ENCODE measurements around the gene SP9. TPM values are rescaled to one million over a fixed set of nuclear protein-coding genes. Genes with fewer than 3 reads are reported as not detected.

The SP9 gene
- total RNA-seq, 2 experiments from 2014 or later, result not detected

DNA sequence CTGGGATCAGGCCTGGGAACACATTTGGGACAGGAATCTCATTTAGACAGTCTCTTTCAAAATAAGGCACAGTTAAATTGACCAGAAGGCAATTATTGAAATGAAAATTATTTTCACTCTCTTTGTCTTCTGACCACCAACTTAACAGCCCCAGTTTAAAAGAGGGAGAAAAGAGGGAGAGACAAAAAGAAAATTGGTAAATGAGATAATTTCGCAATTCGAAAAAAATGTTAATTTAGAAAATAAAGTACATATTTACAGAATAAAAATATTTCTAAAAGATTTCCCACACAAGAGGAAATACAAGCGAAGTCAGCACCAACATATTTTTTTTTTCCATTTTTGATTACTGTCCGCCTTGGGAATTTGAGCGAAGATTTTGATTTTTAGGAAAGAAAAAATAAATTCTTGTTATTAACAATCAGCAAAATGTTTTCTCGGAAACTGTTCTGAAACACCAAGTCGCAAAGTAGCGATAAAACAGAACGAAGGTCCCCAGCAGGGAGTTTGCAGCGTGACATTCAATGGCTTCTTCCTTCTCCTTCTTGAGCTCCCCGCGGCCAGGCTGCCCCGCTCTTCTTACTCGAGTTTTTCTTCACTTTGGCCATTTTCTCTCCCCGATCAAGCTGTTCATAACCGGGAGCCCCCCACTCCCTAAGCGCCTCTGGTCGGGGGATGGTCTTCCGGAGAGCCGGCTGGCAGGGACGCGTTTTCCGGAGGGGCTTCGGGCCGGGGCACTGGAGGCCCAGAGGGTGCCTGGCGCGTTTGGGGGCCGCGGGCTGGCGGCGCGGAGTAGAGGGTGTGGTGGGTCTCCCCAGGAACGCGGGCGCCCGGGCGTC lies 5.0 kb downstream of the SP9 start:
- Histone ChIP-seq H2AFZ (ENCODE audit: low read length) (no peak overlapping the region), H3K79me2 (ENCODE audit: insufficient read depth, low read depth, low read length) (no peaks in the 10 kb centered on the region), H3K4me3 (ENCODE audit: low read depth, low read length, poor library complexity, severe bottlenecking) (no peak overlapping the region), H4K20me1 (ENCODE audit: insufficient read depth, low read length) (no peaks in the 10 kb centered on the region), H3K9me2 (ENCODE audit: insufficient read depth, low read length) (no peaks in the 10 kb centered on the region), H3K4me1 (ENCODE audit: insufficient read depth, low read length, poor library complexity, severe bottlenecking) (peaks cover 22% of the 10 kb centered on the region), H3K9me3 (ENCODE audit: low read length) (no peaks in the 10 kb centered on the region), H3K27ac (ENCODE audit: low read depth, low read length, poor library complexity, severe bottlenecking) (no peak overlapping the region), H3K4me2 (ENCODE audit: low read length) (no peak overlapping the region), H3K36me3 (ENCODE audit: insufficient read depth, low read length) (no peaks in the 10 kb centered on the region)
- CTCF ChIA-PET (ENCODE audit: unreplicated experiment), result no interaction called here
- POLR2A ChIA-PET, result interaction anchor here (0.6 kb wide), 2 partner anchors 937 to 1047 kb away, joined by 3 read pairs; no protein-coding TSS in a partner anchor
- no peak for DNase-seq (ENCODE audit: low spot score)
- BruUV-seq (replicated peaks), result no TSS peak
- intact Hi-C loops (cut with micrococcal nuclease; ENCODE audit: unreplicated experiment), result loop anchor here (5.0 to 10.0 kb wide), 5 partner anchors 265 to 1312 kb away; no protein-coding TSS in a partner anchor
- peak; percentile 77; the same call in 1 of the 2 replicates for TF ChIP-seq EZH2phosphoT487 (IDR thresholded peaks at IDR 0.05; ENCODE audit: borderline replicate concordance, low read depth, low read length)
- TF ChIP-seq, protein P1, sequence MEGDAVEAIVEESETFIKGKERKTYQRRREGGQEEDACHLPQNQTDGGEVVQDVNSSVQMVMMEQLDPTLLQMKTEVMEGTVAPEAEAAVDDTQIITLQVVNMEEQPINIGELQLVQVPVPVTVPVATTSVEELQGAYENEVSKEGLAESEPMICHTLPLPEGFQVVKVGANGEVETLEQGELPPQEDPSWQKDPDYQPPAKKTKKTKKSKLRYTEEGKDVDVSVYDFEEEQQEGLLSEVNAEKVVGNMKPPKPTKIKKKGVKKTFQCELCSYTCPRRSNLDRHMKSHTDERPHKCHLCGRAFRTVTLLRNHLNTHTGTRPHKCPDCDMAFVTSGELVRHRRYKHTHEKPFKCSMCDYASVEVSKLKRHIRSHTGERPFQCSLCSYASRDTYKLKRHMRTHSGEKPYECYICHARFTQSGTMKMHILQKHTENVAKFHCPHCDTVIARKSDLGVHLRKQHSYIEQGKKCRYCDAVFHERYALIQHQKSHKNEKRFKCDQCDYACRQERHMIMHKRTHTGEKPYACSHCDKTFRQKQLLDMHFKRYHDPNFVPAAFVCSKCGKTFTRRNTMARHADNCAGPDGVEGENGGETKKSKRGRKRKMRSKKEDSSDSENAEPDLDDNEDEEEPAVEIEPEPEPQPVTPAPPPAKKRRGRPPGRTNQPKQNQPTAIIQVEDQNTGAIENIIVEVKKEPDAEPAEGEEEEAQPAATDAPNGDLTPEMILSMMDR (conservative IDR thresholded peaks at IDR 0.05; ENCODE audit: low read length), result no peak

GRCh38 chr2:174340400-174341292 lies 5.9 kb downstream of the SP9 start:
- intact Hi-C loops (cut with micrococcal nuclease; ENCODE audit: unreplicated experiment), result loop anchor here (1.0 to 10.0 kb wide), 6 partner anchors 182 to 1313 kb away; no protein-coding TSS in a partner anchor
- ChIA-PET POLR2A (interaction anchor here (0.6 to 1.0 kb wide), 4 partner anchors 42 to 1048 kb away, joined by 3 read pairs; partner anchors contain the start of gene SCRN3), CTCF (ENCODE audit: unreplicated experiment) (interaction anchor here (0.5 to 1.0 kb wide), 3 partner anchors 56 to 938 kb away, joined by 3 read pairs; partner anchors contain the start of gene OLA1)
- BruUV-seq (replicated peaks), result no TSS peak
- peaks cover 17% of the 10 kb centered on the region for H3K4me1 ChIP-seq (ENCODE audit: insufficient read depth, low read length, poor library complexity, severe bottlenecking)
- no peaks in the 10 kb centered on the region for H3K9me3 ChIP-seq (ENCODE audit: low read length)
- DNase-seq (ENCODE audit: low spot score), result no peak
- H2AFZ ChIP-seq (ENCODE audit: low read length), result no peak overlapping the region
- H3K36me3 ChIP-seq (ENCODE audit: insufficient read depth, low read length), result no peaks in the 10 kb centered on the region
- TF ChIP-seq, protein P1 (conservative IDR thresholded peaks at IDR 0.05; ENCODE audit: low read length), result no peak
- no peak for TF ChIP-seq EZH2phosphoT487 (IDR thresholded peaks at IDR 0.05; ENCODE audit: borderline replicate concordance, low read depth, low read length)
- H3K9me2 ChIP-seq (ENCODE audit: insufficient read depth, low read length), result no peaks in the 10 kb centered on the region
- no peak overlapping the region for H3K4me3 ChIP-seq (ENCODE audit: low read depth, low read length, poor library complexity, severe bottlenecking)
- H3K4me2 ChIP-seq (ENCODE audit: low read length), result no peak overlapping the region
- H3K27ac ChIP-seq (ENCODE audit: low read depth, low read length, poor library complexity, severe bottlenecking), result no peak overlapping the region
- no peaks in the 10 kb centered on the region for H4K20me1 ChIP-seq (ENCODE audit: insufficient read depth, low read length)
- H3K79me2 ChIP-seq (ENCODE audit: insufficient read depth, low read depth, low read length), result no peaks in the 10 kb centered on the region

Measured in OCI-LY7 (cell line).